ENCODE measurements around the gene MCF2L2.
A peak's percentile ranks its signal among the peaks of the same experiment; 100 is the strongest.

Gene MCF2L2

DNA sequence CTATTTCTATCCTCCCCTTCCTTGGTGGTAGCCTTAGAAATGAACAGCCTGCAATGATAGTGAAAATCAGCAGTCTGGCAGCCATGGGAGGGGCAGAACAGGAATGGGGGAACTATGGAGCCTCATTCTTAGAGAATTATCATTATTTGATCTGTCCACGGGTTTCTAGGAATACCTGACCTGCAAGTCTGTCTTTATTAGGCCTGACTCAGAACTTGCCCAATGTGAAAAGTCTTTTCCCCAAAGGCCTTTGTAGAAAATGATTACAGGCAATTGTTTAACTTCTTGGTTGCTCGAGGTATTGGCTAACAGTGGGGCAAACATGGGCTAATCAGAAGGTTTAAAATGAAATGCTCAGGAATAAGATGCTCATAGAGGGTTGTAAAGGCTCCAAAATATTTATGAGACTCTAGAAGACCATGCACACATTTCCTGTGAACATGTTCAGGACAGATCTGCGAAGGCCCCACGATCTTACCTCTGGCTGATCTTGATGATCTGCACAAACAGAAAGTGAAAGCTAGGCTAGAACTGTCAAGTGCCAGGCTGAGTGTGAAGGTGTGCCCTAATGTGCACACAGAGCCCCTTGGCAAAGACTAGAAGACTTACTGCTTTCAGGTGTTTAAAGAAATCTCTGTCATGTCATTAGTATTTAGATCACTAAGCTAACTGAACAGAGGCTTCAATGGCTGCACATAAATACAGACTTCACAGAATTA, 226.3 kb downstream of the MCF2L2 start:
- Mint-ChIP-seq H3K4me1 (ENCODE audit: low read depth) (peaks cover 30% of the 10 kb centered on the region), H3K27me3 (no peaks in the 10 kb centered on the region), H3K27ac (peak overlapping the region; percentile 30), H3K4me3 (no peak overlapping the region), H3K36me3 (ENCODE audit: low read depth) (peaks cover 16% of the 10 kb centered on the region), H3K9me3 (peaks cover 20% of the 10 kb centered on the region)
- no peak for DNase-seq

DNA sequence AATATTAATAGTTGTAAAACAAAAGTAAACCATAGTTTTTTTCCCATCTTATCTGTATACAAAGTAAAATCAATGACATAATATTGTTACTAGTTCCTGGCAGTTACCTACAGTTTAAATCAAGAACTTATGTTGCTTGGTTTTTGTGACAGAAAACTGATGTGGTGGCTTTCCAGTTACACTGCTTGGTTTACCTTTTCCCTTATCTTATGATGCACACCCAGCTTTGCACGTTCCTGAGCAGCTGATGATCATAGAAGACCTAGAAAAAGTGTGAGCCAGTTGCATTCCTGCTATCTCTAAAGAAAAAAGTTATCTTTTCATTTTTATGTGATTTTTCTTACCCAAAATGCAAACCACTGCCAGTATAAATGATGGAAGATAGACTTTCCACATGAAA, 229.5 kb downstream of the MCF2L2 start:
- Mint-ChIP-seq H3K27me3 (no peaks in the 10 kb centered on the region), H3K4me3 (no peak overlapping the region), H3K4me1 (ENCODE audit: low read depth) (peaks cover 13% of the 10 kb centered on the region), H3K36me3 (ENCODE audit: low read depth) (peaks cover 16% of the 10 kb centered on the region), H3K9me3 (peaks cover 17% of the 10 kb centered on the region), H3K27ac (no peak overlapping the region)
- no peak for DNase-seq

DNA sequence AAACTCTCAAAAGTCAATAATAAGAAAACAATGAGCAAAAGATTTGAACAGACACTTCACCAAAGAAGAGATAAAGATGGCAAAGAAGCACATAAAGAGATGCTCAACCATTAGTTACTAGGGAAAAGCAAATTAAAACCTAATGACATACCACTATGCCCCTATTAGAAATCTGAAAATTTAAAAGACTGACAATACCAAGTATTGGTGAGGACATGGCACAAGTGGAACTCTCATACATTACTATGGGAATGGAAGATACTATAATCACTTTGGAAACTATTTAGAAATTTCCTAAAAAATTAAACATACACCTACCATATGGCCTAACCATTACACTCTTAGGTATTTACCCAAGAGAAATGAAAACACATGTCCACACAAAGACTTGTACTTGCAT, 230.7 kb downstream of the MCF2L2 start:
- peaks cover 17% of the 10 kb centered on the region for H3K4me1 Mint-ChIP-seq (ENCODE audit: low read depth)
- H3K9me3 Mint-ChIP-seq, result peaks cover 9% of the 10 kb centered on the region
- H3K27me3 Mint-ChIP-seq, result no peaks in the 10 kb centered on the region
- no peak for DNase-seq
- H3K4me3 Mint-ChIP-seq, result no peak overlapping the region
- H3K36me3 Mint-ChIP-seq (ENCODE audit: low read depth), result peaks cover 11% of the 10 kb centered on the region
- H3K27ac Mint-ChIP-seq, result no peak overlapping the region

DNA sequence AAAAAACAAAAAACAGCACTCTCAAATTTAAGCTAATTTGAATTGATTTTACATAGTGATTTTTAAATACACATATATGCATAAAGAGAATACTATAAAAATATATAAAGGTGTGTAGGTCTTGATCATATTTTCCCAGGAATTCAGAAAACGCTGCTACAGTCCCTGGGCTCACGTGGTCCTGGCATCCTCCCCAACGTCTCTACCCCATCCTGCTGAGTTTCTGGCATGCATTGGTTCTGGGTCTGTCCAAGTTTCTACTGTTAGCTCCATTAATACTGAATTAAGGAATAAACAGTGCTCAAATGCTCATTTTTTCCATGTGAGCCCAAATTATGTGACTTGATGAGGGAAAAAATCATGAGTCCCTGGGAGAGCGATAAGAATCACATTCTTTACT, 233.2 kb downstream of the MCF2L2 start:
- Mint-ChIP-seq H3K27ac (no peak overlapping the region), H3K9me3 (no peaks in the 10 kb centered on the region), H3K4me3 (no peak overlapping the region), H3K4me1 (ENCODE audit: low read depth) (peaks cover 8% of the 10 kb centered on the region), H3K36me3 (ENCODE audit: low read depth) (no peaks in the 10 kb centered on the region), H3K27me3 (no peaks in the 10 kb centered on the region)
- DNase-seq, result no peak

DNA sequence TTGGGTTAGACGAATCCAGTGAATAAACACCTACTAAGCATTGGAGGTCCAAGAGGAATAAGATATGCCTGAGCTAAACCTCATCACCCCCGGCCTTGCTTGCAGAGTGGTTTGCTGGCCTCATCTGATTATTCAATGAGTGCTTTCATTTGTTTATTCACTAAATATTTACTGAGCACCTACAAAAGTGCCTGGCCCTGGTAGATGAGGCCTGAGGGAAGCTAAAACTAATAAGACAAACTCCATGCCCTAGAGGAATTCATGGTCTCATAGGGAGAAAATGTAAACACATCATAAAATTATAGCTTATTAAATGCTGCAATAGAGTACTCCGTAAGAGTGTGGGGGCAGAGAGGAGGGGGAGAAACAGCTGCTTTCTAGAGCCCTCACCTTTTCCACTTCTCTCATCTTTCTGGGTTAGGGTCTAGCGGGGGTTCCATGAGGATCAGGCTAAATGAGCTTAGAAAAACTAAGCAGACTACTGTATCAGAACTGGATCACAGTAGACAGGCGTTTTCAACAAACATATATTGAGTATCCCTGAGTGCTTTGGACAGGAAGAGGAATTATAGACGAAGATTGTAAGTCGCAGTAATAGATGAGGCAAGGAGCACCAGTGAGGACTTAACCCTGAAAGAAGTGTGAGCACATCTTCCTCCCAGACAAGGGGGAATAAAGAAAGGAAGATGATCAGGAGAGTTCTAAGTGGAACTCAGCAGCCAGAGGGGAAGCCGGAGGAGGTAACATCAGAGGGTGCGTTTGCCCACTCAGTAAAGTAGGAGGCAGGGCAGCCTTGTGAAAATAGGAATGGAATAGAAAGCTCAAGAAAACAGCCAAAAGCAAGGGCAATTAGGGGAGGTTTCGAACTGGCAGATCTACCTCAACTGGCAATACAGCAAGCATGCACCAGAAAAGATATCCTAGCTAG, 234.4 kb downstream of the MCF2L2 start:
- no peaks in the 10 kb centered on the region for H3K27me3 Mint-ChIP-seq
- H3K36me3 Mint-ChIP-seq (ENCODE audit: low read depth), result no peaks in the 10 kb centered on the region
- H3K9me3 Mint-ChIP-seq, result no peaks in the 10 kb centered on the region
- no peak overlapping the region for H3K4me3 Mint-ChIP-seq
- H3K4me1 Mint-ChIP-seq (ENCODE audit: low read depth), result peaks cover 9% of the 10 kb centered on the region
- no peak overlapping the region for H3K27ac Mint-ChIP-seq
- no peak for DNase-seq

DNA sequence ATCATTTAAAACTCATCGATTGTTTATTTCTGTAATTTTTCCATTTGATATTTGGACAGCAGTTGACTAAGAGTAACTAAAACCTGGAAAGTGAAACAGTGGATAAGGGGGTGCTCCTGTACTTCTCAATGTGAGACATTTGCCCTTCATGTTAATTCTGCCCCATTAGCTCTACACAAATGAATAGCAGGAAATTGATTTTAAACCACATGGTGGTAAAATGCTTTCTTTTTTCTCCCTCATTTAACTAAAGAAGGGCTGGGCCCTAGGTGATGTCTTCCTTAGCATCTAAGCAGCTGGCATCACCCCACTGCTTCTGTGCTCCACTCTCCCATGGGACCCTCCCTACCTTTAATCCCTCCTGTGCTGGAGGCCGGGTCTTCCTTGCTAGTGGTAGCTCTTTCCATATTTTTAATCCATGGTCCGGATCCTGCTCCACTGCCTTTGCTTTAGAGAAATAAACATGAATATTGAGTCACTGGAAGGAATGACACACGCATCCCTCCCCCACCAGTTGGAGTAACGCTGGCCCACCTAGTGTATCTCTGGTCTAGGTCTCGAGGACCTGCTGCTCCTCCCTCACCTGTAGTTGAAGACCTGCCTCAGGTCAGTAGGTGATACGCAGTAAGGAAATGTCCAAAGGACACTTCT, 235.6 kb downstream of the MCF2L2 start:
- peak overlapping the region; percentile 11 for H3K27ac Mint-ChIP-seq
- no peaks in the 10 kb centered on the region for H3K9me3 Mint-ChIP-seq
- H3K4me1 Mint-ChIP-seq (ENCODE audit: low read depth), result peaks cover 18% of the 10 kb centered on the region
- no peaks in the 10 kb centered on the region for H3K36me3 Mint-ChIP-seq (ENCODE audit: low read depth)
- no peak overlapping the region for H3K4me3 Mint-ChIP-seq
- no peak for DNase-seq
- no peaks in the 10 kb centered on the region for H3K27me3 Mint-ChIP-seq

DNA sequence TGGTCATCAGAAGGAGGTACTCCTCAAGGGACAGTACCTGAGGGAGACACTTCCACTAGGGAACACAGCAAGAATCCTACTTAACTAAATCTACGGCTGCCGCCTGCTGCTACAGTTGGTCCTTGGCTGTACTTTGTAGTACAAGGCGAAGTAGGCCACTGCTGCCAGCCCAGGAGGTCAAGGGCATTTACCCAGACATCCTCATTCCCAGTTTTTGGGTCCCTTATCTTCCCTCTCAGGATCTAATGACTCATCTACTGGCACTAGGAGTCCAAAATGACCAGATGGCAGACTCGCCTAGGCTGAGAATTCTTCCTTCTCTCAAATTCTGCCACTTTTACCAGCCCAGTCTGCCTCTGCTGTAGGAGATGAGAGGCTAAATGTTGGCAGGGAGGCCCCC, 238.8 kb downstream of the MCF2L2 start:
- Mint-ChIP-seq H3K27ac (no peak overlapping the region), H3K27me3 (no peaks in the 10 kb centered on the region), H3K9me3 (no peaks in the 10 kb centered on the region), H3K4me1 (ENCODE audit: low read depth) (peaks cover 33% of the 10 kb centered on the region), H3K4me3 (no peak overlapping the region), H3K36me3 (ENCODE audit: low read depth) (no peaks in the 10 kb centered on the region)
- no peak for DNase-seq

DNA sequence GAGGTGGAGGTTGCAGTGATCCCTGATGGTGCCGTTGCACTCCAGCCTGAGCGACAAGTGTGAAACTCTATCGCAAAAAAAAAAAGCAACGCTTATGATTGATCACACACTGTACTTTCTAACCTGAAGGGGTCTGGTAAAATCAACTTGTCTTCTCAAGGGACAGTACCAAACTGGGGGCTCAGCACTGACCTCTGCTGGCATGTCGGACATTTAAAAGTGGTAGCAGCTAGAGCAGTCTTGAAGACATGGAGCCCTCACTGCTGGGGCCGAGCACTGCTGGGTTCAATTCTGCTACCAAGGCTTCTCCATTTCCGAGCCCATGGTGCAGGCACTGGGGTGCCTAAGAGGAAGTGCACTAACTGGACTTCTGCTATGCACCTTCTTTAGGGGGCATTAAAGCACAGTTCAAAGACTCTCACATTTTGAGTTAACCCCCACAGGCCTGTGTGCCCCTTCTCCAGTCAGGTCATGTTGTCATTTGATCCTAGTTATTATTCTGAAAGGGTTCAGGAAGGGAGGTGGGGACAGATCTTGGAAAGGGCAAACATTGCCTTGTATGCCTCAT, 239.4 kb downstream of the MCF2L2 start:
- no peak overlapping the region for H3K4me3 Mint-ChIP-seq
- H3K4me1 Mint-ChIP-seq (ENCODE audit: low read depth), result peaks cover 33% of the 10 kb centered on the region
- no peak for DNase-seq
- no peak overlapping the region for H3K27ac Mint-ChIP-seq
- H3K36me3 Mint-ChIP-seq (ENCODE audit: low read depth), result no peaks in the 10 kb centered on the region
- no peaks in the 10 kb centered on the region for H3K27me3 Mint-ChIP-seq
- no peaks in the 10 kb centered on the region for H3K9me3 Mint-ChIP-seq

DNA sequence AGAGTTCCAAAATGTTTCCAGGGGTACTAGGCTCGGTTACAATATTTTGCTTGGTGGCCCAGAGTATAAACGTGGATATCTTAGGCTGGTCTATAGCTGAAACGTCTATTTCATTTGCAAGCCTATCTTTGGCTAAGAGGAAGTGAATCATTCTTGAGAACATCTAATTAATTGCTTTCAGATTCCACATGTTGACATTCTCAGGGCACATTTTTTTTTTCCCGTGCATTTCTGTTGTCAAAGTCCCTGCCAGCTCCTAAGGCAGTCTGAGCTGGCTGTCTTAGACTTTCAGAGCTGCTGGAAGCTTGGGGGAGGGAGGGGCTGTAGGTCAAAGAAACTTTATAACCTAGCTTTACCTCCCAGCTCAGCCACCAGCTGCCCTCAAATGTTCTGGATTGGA, 242.7 kb downstream of the MCF2L2 start:
- peak overlapping the region; percentile 84 for H3K27ac Mint-ChIP-seq

DNA sequence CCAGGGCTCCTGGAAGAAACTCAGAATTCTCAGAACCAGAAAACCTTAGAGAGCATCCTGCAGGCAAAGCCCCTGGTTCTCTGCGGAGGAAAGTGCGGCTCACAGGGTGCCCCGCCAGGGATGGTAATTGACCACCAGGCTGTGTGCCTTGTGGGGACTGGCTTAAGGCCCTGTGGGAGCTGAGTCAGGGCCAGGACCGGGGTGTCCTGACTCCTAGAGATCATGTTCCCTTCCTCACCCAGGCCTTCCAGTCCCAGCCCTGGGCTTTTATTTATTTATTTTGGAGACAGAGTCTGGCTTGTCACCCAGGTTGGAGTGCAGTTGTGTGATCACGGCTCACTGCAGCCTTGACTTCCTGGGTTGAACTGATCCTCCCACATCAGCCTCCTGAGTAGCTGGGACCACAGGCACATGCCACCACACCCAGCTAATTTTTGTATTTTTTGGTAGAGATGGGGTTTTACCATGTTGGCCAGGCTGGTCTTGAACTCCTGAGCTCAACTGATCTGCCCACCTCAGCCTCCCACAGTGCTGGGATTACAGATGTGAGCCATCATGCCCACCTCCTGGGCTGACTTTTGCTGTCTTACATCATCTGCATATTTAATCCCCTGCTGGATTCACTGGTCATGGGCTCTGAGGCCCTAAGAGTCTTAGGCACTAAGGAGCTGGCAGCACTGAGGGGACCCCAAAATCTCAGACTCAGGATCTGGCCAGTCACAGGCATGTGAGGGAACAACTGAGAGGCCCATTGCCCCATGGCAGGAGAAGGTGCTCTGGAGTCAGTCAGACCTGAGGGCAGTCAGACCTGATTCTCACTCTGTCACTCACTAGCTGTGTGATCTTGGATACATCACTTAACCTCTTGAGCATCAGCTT, 245.4 kb downstream of the MCF2L2 start:
- DNase-seq, result no peak
- Mint-ChIP-seq H3K27ac (no peak overlapping the region), H3K36me3 (ENCODE audit: low read depth) (no peaks in the 10 kb centered on the region), H3K4me1 (ENCODE audit: low read depth) (peaks cover 26% of the 10 kb centered on the region), H3K9me3 (no peaks in the 10 kb centered on the region), H3K4me3 (no peak overlapping the region), H3K27me3 (peaks cover 22% of the 10 kb centered on the region)

More for the DNA sequence above, 242.7 kb downstream of the MCF2L2 start:
- Mint-ChIP-seq H3K27me3 (peaks cover 4% of the 10 kb centered on the region), H3K4me1 (ENCODE audit: low read depth) (peaks cover 24% of the 10 kb centered on the region), H3K4me3 (peak overlapping the region; percentile 9), H3K9me3 (no peaks in the 10 kb centered on the region), H3K36me3 (ENCODE audit: low read depth) (no peaks in the 10 kb centered on the region)
- no peak for DNase-seq

DNA sequence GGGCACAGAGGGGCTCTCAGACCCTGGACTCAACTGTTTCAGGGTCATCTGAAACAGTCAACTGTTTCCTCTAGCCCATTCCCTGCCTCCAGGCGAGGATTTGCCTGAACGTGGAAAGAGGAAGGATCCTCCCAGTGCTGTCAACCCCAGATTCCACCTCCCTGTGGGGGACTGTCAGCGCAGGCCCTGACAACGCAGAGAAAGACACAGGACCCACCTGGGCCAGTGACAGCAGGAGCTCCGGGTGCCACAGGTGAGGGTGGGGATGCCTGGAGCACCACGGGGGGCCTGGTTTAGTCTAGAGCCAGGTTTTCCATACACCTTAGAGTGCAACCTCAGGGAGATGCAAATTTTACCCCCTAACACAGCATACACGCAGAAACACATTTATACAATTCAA, 246.3 kb downstream of the MCF2L2 start:
- Mint-ChIP-seq H3K27me3 (peaks cover 22% of the 10 kb centered on the region), H3K4me1 (ENCODE audit: low read depth) (peaks cover 24% of the 10 kb centered on the region), H3K27ac (no peak overlapping the region), H3K36me3 (ENCODE audit: low read depth) (no peaks in the 10 kb centered on the region), H3K9me3 (no peaks in the 10 kb centered on the region), H3K4me3 (no peak overlapping the region)
- no peak for DNase-seq

DNA sequence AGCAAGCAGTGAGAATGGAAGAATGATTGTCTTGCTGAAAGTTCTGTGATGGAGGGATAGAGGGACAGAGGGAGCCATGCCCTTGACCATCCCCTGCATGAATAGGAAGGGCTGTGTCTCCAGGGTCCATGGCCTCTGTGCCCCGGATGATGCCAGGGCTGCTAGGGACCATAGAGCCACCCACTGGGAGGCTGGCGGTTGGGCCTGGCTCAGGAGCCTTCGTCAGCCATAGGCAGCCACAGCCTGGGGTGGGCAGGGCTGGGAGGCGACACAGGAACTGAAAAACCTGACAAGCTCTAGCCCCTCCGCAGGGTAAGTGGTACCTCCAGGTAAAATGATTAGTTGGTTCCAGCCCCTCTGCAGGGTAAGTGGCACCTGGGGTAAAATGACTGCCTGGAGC, 246.8 kb downstream of the MCF2L2 start:
- no peak overlapping the region for H3K27ac Mint-ChIP-seq
- H3K27me3 Mint-ChIP-seq, result peaks cover 25% of the 10 kb centered on the region
- H3K4me3 Mint-ChIP-seq, result no peak overlapping the region

DNA sequence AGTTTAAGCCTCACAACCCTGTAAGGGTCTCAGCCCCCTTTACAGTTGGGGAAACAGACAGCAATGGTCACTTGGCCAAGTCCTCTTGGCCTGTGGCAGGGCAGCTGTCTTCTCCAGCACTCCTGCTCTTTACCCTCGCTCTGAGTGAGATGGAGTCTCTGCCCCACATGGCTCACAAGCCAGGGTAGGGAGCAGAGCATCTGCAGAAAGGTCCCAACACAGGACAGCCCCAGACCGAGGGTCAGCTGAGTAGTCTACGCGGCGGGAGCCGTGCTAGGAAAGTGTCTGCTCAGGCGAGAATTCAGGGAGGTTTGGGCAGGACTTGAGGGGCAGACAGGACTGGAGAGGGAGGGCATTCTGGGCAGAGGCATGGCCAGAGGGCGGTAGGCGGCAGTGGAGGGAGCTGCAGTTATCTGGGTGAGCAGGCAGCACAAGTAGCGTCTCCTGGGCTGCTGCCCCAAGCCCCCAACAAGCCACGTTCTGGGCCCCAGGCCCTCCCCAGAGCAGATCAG, 247.6 kb downstream of the MCF2L2 start:
- no peaks in the 10 kb centered on the region for H3K36me3 Mint-ChIP-seq (ENCODE audit: low read depth)
- DNase-seq, result no peak
- no peaks in the 10 kb centered on the region for H3K9me3 Mint-ChIP-seq
- no peak overlapping the region for H3K27ac Mint-ChIP-seq
- peaks cover 32% of the 10 kb centered on the region for H3K27me3 Mint-ChIP-seq
- no peak overlapping the region for H3K4me3 Mint-ChIP-seq
- peaks cover 19% of the 10 kb centered on the region for H3K4me1 Mint-ChIP-seq (ENCODE audit: low read depth)

More for the DNA sequence above, 246.8 kb downstream of the MCF2L2 start:
- Mint-ChIP-seq H3K4me1 (ENCODE audit: low read depth) (peaks cover 21% of the 10 kb centered on the region), H3K9me3 (no peaks in the 10 kb centered on the region), H3K36me3 (ENCODE audit: low read depth) (no peaks in the 10 kb centered on the region)
- no peak for DNase-seq

All from activated T-cell treated with anti-CD3 and anti-CD28 coated beads, Interleukin-2, amount 50 U/mL, for 24 hours (primary cell).